Activated naive CD4-positive, alpha-beta T cell treated with anti-CD3 and anti-CD28 coated beads, Interleukin-2, amount 10 ng/mL, durations not matched to agents 7 days and 5 days (primary cell): Measurements from ENCODE around the gene CHTF18.
"Not testable (repeated sequence)": the region's sequence is repeated elsewhere in the genome, so short reads cannot be mapped to it uniquely, and the experiment has no call there.

Experiments used
- CTCF ChIA-PET: fragments of 350-600 bp; sonication (Branson Sonifier 250); formaldehyde crosslinking; loops from one replicate; lab custom pipeline; 2021; ENCODE audit warnings: antibody characterized with exemption; lab: Charles Lee
- DNase-seq: peaks from one replicate; pipeline ENCODE4 v3.0.0-alpha.2; 2020
- H3K27ac Mint-ChIP-seq: one replicate; pipeline ENCODE4 v1.8.0; 2021; ENCODE audit warnings: mild to moderate bottlenecking, moderate library complexity, mixed read lengths
- H3K27me3 Mint-ChIP-seq: one replicate; pipeline ENCODE4 v1.8.0; 2021; ENCODE audit warnings: mild to moderate bottlenecking, mixed read lengths
- H3K36me3 Mint-ChIP-seq: one replicate; pipeline ENCODE4 v1.8.0; 2021; ENCODE audit warnings: mixed read lengths
- H3K4me1 Mint-ChIP-seq: one replicate; pipeline ENCODE4 v1.8.0; 2021; ENCODE audit warnings: mixed read lengths
- H3K4me3 Mint-ChIP-seq: one replicate; pipeline ENCODE4 v1.8.0; 2021; ENCODE audit warnings: mild to moderate bottlenecking, moderate library complexity, mixed read lengths
- H3K9me3 Mint-ChIP-seq: one replicate; pipeline ENCODE4 v1.8.0; 2021; ENCODE audit warnings: mixed read lengths

Gene CHTF18

GRCh38 chr16:764848-765487 is 23.5 kb upstream of the CHTF18 start:
- H3K9me3 Mint-ChIP-seq = no peaks in the 10 kb centered on the region
- DNase-seq = no peak
- no peak overlapping the region for H3K27ac Mint-ChIP-seq
- peaks cover 3% of the 10 kb centered on the region for H3K27me3 Mint-ChIP-seq
- no peaks in the 10 kb centered on the region for H3K36me3 Mint-ChIP-seq
- H3K4me3 Mint-ChIP-seq = no peak overlapping the region
- H3K4me1 Mint-ChIP-seq = no peaks in the 10 kb centered on the region
- CTCF ChIA-PET = no interaction called here

DNA sequence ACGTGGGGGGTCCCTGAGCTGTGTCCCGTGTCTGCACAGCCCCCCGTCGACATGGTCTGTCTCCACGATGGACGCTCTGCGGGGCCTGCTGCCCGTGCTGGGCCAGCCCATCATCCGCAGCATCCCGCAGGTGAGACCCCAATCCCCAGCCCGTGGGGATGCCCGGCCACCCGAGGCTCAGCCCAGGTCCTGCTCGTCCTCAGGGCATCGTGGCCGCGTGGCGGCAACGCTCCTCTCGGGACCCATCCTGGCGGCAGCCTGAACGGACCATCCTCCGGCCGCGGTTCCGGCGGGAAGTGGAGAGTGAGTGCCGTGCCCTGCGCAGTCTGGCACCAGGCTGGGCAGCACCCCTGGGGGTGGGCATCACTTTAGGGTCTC is 22.9 kb upstream of the CHTF18 start:
- no peaks in the 10 kb centered on the region for H3K9me3 Mint-ChIP-seq
- no peak overlapping the region for H3K27ac Mint-ChIP-seq
- H3K36me3 Mint-ChIP-seq = no peaks in the 10 kb centered on the region
- no peaks in the 10 kb centered on the region for H3K4me1 Mint-ChIP-seq
- CTCF ChIA-PET = no interaction called here
- no peak overlapping the region for H3K4me3 Mint-ChIP-seq
- peaks cover 3% of the 10 kb centered on the region for H3K27me3 Mint-ChIP-seq
- no peak for DNase-seq

- no peaks in the 10 kb centered on the region for H3K36me3 Mint-ChIP-seq
- H3K4me3 Mint-ChIP-seq = no peak overlapping the region
- CTCF ChIA-PET = no interaction called here
- H3K27ac Mint-ChIP-seq = no peak overlapping the region
- H3K27me3 Mint-ChIP-seq = peaks cover 3% of the 10 kb centered on the region
- DNase-seq = no peak
- no peaks in the 10 kb centered on the region for H3K4me1 Mint-ChIP-seq
- no peaks in the 10 kb centered on the region for H3K9me3 Mint-ChIP-seq
Observed at GRCh38 chr16:766008-766819, 22.2 kb upstream of the CHTF18 start.

- CTCF ChIA-PET = no interaction called here
- Mint-ChIP-seq H3K36me3 (no peaks in the 10 kb centered on the region), H3K27ac (no peak overlapping the region), H3K4me1 (no peaks in the 10 kb centered on the region), H3K4me3 (no peak overlapping the region), H3K27me3 (peaks cover 3% of the 10 kb centered on the region), H3K9me3 (no peaks in the 10 kb centered on the region)
- DNase-seq = no peak
Observed at GRCh38 chr16:766820-767640, 21.4 kb upstream of the CHTF18 start.

GRCh38 chr16:767743-768235 is 20.6 kb upstream of the CHTF18 start:
- CTCF ChIA-PET = no interaction called here
- peaks cover 3% of the 10 kb centered on the region for H3K27me3 Mint-ChIP-seq
- no peak for DNase-seq
- H3K27ac Mint-ChIP-seq = no peak overlapping the region
- H3K36me3 Mint-ChIP-seq = no peaks in the 10 kb centered on the region
- no peak overlapping the region for H3K4me3 Mint-ChIP-seq
- H3K4me1 Mint-ChIP-seq = no peaks in the 10 kb centered on the region
- no peaks in the 10 kb centered on the region for H3K9me3 Mint-ChIP-seq

GRCh38 chr16:768428-768827 is 20.0 kb upstream of the CHTF18 start:
- no peaks in the 10 kb centered on the region for H3K9me3 Mint-ChIP-seq
- CTCF ChIA-PET = no interaction called here
- no peak overlapping the region for H3K27ac Mint-ChIP-seq
- H3K4me1 Mint-ChIP-seq = no peaks in the 10 kb centered on the region
- no peak overlapping the region for H3K4me3 Mint-ChIP-seq
- DNase-seq = no peak
- H3K36me3 Mint-ChIP-seq = no peaks in the 10 kb centered on the region
- peaks cover 3% of the 10 kb centered on the region for H3K27me3 Mint-ChIP-seq

DNA sequence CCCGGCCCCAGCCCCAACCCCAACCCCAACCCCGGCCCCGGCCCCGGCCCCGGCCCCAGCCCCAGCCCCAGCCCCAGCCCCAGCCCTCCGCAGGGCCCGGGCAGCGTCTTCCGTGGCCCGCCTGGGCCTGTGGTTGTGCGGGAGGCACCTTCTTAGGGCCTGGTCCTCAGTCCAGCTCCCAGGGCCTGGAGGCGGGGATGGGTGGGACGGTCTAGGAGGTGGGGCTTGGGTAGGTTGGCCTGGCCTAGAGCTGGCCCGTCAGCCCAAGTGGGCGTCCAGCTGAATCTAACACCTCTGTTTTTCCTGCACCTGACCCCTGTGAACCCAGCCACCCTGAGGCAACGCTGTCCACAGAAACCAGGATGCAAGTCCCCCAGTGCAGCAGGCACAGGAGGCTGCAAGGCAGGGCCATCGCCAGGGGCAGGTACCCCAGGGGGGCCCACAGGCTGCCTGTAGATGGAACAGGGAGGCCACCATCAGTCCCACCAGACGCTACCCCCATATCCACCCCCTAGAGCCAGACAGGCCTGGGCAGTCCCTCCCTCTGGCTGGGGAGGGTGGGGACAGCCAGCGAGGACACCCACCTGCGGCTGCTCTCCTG is 19.1 kb upstream of the CHTF18 start:
- Mint-ChIP-seq H3K36me3 (no peaks in the 10 kb centered on the region), H3K27ac (no peak overlapping the region), H3K4me3 (no peak overlapping the region), H3K27me3 (peaks cover 3% of the 10 kb centered on the region), H3K4me1 (no peaks in the 10 kb centered on the region), H3K9me3 (no peaks in the 10 kb centered on the region)
- CTCF ChIA-PET = no interaction called here
- DNase-seq = no peak

DNA sequence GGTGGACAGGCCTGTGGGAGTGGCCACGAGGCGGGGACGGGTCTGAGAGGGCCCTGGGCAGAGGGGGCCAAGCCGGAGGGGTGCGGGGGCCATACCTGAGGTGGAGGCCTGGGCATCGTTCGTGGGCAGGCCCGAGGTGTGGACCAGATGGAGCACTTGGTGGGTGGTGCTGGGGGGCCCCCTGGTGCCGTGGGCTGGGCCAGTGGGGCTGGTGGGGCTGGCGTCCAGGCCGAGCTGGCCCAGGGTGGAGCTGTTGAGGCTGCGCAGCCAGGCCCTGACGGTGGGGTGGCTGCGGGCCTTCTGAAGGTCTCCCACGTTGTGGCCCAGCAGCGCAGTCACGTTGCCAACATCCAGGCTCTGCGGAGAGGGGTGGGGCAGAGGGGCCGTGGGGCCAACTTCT is 18.5 kb upstream of the CHTF18 start:
- DNase-seq = no peak
- Mint-ChIP-seq H3K27me3 (peaks cover 3% of the 10 kb centered on the region), H3K4me3 (no peak overlapping the region), H3K36me3 (no peaks in the 10 kb centered on the region), H3K9me3 (no peaks in the 10 kb centered on the region), H3K4me1 (no peaks in the 10 kb centered on the region), H3K27ac (no peak overlapping the region)
- CTCF ChIA-PET = no interaction called here

DNA sequence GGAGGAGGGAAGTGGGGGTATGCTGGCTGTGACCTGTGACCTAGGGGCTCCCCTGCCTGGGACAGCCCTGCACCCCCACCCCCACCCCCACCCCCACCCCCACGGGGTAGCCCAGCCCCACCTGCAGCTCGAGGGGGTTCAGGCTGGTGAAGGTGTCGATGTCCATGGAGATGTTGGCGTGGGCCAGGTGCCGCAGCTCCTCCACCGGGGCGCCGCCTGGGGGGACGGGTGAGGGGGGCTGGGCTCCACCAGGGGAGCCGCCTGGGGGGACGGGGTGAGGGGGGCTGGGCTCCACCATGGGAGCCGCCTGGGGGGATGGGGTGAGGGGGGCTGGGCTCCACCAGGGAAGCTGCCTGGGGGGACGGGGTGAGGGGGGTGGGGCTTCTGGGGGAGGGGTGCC is 18.0 kb upstream of the CHTF18 start:
- H3K9me3 Mint-ChIP-seq = no peaks in the 10 kb centered on the region
- no peak overlapping the region for H3K4me3 Mint-ChIP-seq
- H3K36me3 Mint-ChIP-seq = no peaks in the 10 kb centered on the region
- no peak for DNase-seq
- no peak overlapping the region for H3K27ac Mint-ChIP-seq
- CTCF ChIA-PET = no interaction called here
- peaks cover 3% of the 10 kb centered on the region for H3K27me3 Mint-ChIP-seq
- no peaks in the 10 kb centered on the region for H3K4me1 Mint-ChIP-seq

DNA sequence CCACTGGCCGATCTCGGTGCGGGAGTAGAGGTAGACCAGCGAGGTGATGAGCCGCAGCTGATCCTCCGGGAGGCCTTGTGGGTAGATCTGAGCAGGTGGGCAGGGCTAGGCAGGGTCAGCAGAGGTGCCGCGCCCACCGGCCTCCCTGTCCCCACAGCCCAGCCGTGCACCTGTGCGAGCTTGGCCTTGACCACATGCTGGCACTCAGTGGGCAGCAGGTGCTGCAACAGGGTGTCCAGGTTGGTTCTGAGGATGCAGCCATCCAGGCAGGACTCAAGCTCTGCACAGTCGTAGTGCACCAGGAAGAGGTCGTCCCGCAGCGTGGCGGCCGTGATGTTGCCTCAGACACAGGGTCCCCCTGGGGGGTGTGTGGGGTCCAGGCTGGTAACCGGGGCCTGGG is 15.5 kb upstream of the CHTF18 start:
- H3K4me3 Mint-ChIP-seq = no peak overlapping the region
- H3K4me1 Mint-ChIP-seq = no peaks in the 10 kb centered on the region
- no peaks in the 10 kb centered on the region for H3K9me3 Mint-ChIP-seq
- H3K36me3 Mint-ChIP-seq = no peaks in the 10 kb centered on the region
- no peak for DNase-seq
- no peak overlapping the region for H3K27ac Mint-ChIP-seq
- peaks cover 7% of the 10 kb centered on the region for H3K27me3 Mint-ChIP-seq
- CTCF ChIA-PET = no interaction called here

DNA sequence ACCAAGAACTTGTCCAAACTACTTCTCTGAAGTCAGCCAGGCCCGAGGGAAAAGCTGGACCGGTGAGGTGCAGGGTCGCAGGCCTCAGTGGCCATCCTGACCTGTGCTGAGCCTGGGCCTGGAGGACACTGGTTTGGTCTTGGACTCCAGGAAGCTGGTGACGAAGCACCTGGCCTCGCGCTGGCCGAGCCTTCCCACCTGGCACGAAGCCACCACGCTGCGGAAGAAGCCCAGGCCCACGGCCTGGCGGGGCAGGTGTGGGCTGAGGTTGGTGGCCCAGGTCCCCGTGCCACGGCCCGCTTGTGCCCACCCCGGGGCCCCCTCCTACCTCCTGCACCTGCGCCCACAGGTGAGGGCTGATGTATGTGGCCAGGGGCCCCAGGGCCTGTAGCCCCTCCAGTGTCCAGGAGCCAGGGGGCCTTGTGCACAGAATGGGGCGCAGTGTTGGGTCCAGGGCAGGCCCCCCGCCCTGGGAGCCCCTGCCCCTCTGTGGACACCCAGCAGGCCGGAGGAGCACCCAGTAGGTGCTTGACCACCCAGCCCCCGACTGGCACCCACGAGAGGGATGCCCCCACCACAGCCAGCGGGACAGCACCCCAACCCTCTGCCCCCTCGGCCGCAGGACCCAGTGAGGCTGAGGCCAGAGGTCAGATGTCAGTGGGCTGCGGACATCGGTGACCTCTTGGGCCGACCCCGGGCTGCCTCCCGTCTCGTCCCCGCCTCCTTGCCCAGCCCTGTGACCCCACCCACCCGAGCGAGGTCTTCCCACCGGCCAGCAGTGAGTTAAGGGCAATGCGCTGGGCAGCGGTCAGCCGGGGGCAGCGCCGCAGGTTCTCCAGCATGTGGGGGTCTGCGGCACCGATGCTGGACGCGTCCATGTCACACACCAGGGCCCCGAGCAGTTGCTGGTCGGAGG is 14.1 kb upstream of the CHTF18 start:
- Mint-ChIP-seq H3K4me3 (no peak overlapping the region), H3K9me3 (no peaks in the 10 kb centered on the region), H3K27me3 (peaks cover 5% of the 10 kb centered on the region), H3K36me3 (no peaks in the 10 kb centered on the region), H3K4me1 (no peaks in the 10 kb centered on the region), H3K27ac (no peak overlapping the region)
- CTCF ChIA-PET = no interaction called here
- no peak for DNase-seq

- CTCF ChIA-PET = no interaction called here
Observed at GRCh38 chr16:775236-775796, 13.1 kb upstream of the CHTF18 start.

DNA sequence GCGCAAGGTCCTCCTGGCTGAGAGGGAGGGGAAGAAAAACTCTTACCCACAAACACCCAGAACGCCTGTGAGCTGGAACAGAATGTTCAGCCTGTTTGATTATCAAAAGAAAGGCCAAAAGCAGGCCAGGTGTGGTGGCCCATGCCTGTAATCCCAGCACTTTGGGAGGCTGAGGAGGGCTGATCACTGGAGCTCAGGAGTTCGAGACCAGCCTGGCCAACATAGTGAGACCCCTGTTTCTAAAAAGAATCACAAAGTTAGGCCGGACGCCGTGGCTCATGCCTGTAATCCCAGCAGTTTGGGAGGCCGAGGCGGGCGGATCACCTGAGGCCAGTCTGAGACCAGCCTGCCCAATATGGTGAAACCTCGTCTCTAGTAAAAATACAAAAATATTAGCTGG is 12.1 kb upstream of the CHTF18 start:
- not testable (repeated sequence) for H3K4me1 Mint-ChIP-seq, H3K27ac Mint-ChIP-seq, H3K27me3 Mint-ChIP-seq, H3K9me3 Mint-ChIP-seq, H3K4me3 Mint-ChIP-seq, DNase-seq, H3K36me3 Mint-ChIP-seq
- CTCF ChIA-PET = interaction anchor here (1.2 to 1.6 kb wide), 2 partner anchors 9 to 63 kb away, joined by 3 to 5 read pairs; no protein-coding TSS in a partner anchor

More at GRCh38 chr16:775236-775796, 13.1 kb upstream of the CHTF18 start:
- H3K36me3 Mint-ChIP-seq = no peaks in the 10 kb centered on the region
- H3K4me3 Mint-ChIP-seq = no peak overlapping the region
- no peak for DNase-seq
- no peaks in the 10 kb centered on the region for H3K9me3 Mint-ChIP-seq
- H3K27me3 Mint-ChIP-seq = peaks cover 5% of the 10 kb centered on the region
- no peak overlapping the region for H3K27ac Mint-ChIP-seq
- H3K4me1 Mint-ChIP-seq = no peaks in the 10 kb centered on the region
